Activated naive CD8-positive, alpha-beta T cell treated with anti-CD3 and anti-CD28 coated beads, Interleukin-2, amount 10 ng/mL, durations not matched to agents 7 days and 5 days (primary cell): ENCODE results near the gene LAMTOR4. TPM values are rescaled to one million over a fixed set of nuclear protein-coding genes. Genes with fewer than 3 reads are reported as not detected.

Experiments
- ATAC-seq: fragments of 150-1000 bp; cut with Tn5 transposase; one replicate; pipeline ENCODE4 v1.10.0; 2021; ENCODE audit warnings: low read depth, moderate library complexity
- POLR2A ChIA-PET: fragments of 350-600 bp; sonication (Branson Sonifier 250); formaldehyde crosslinking; loops from one replicate; lab custom pipeline; 2021; ENCODE audit warnings: antibody characterized with exemption; lab: Charles Lee
- DNase-seq: peaks from one replicate; pipeline ENCODE4 v3.0.0; 2021
- H3K27ac Mint-ChIP-seq: one replicate; pipeline ENCODE4 v1.8.0; 2022; ENCODE audit warnings: mild to moderate bottlenecking, mixed read lengths
- H3K27me3 Mint-ChIP-seq: one replicate; pipeline ENCODE4 v1.8.0; 2022; ENCODE audit warnings: mild to moderate bottlenecking, moderate library complexity, mixed read lengths
- H3K36me3 Mint-ChIP-seq: one replicate; pipeline ENCODE4 v1.8.0; 2021; ENCODE audit warnings: mild to moderate bottlenecking, mixed read lengths
- H3K4me1 Mint-ChIP-seq: one replicate; pipeline ENCODE4 v1.8.0; 2021; ENCODE audit warnings: mixed read lengths
- H3K4me3 Mint-ChIP-seq: one replicate; pipeline ENCODE4 v1.8.0; 2022; ENCODE audit warnings: mild to moderate bottlenecking, moderate library complexity, mixed read lengths
- H3K9me3 Mint-ChIP-seq: one replicate; pipeline ENCODE4 v1.8.0; 2021; ENCODE audit warnings: mixed read lengths
- total RNA-seq, 2 experiments: library from RNA; stranded (reverse); gene quantifications; one replicate each; pipeline ENCODE4 v1.2.3, GENCODE V29; 2021

The LAMTOR4 gene
- total RNA-seq, 2 experiments from 2014 or later = 170 to 175 TPM

GRCh38 chr7:100111914-100112313 lies 36.8 kb upstream of the LAMTOR4 start:
- POLR2A ChIA-PET = no interaction called here
- ATAC-seq = no peak
- H3K36me3 Mint-ChIP-seq = peaks cover 22% of the 10 kb centered on the region
- DNase-seq = no peak
- H3K9me3 Mint-ChIP-seq = no peaks in the 10 kb centered on the region
- H3K27ac Mint-ChIP-seq = no peak overlapping the region
- no peak overlapping the region for H3K4me3 Mint-ChIP-seq
- peaks cover 4% of the 10 kb centered on the region for H3K4me1 Mint-ChIP-seq
- H3K27me3 Mint-ChIP-seq = no peaks in the 10 kb centered on the region

GRCh38 chr7:100115026-100115425 lies 33.7 kb upstream of the LAMTOR4 start:
- Mint-ChIP-seq H3K27ac (no peak overlapping the region), H3K9me3 (no peaks in the 10 kb centered on the region), H3K27me3 (no peaks in the 10 kb centered on the region), H3K4me1 (peaks cover 10% of the 10 kb centered on the region), H3K4me3 (no peak overlapping the region), H3K36me3 (peaks cover 14% of the 10 kb centered on the region)
- no peak for ATAC-seq
- POLR2A ChIA-PET = interaction anchor here (0.9 to 1.9 kb wide), 2 partner anchors 13 to 24 kb away, joined by 5 to 12 read pairs; partner anchors contain the start of genes AP4M1 and MCM7
- DNase-seq = no peak

- no peaks in the 10 kb centered on the region for H3K27me3 Mint-ChIP-seq
- H3K36me3 Mint-ChIP-seq = peaks cover 10% of the 10 kb centered on the region
- DNase-seq (no peak), ATAC-seq (no peak)
- H3K27ac Mint-ChIP-seq = peak overlapping the region; percentile 88
- POLR2A ChIA-PET = no interaction called here
- peaks cover 14% of the 10 kb centered on the region for H3K4me1 Mint-ChIP-seq
- no peaks in the 10 kb centered on the region for H3K9me3 Mint-ChIP-seq
- peak overlapping the region; percentile 87 for H3K4me3 Mint-ChIP-seq
Observed at GRCh38 chr7:100118388-100119071, 30.2 kb upstream of the LAMTOR4 start.

- Mint-ChIP-seq H3K27ac (peak within 1 kb of the TSS; percentile 88), H3K36me3 (peaks cover 9% of the 10 kb centered on the region), H3K9me3 (no peaks in the 10 kb centered on the region), H3K4me1 (peaks cover 16% of the 10 kb centered on the region), H3K4me3 (peak within 1 kb of the TSS; percentile 87), H3K27me3 (no peaks in the 10 kb centered on the region)
- peak; percentile 68 for ATAC-seq
- DNase-seq = peak; percentile 93
- POLR2A ChIA-PET = interaction anchor here (0.6 to 2.0 kb wide), 9 partner anchors 9 to 1098 kb away, joined by 3 to 28 read pairs (median 3); partner anchors contain the start of genes AP4M1, COPS6, MCM7 and TRIM4
Observed at GRCh38 chr7:100119072-100119969, 29.4 kb upstream of the LAMTOR4 start, which contains the start of the genes CNPY4 and TAF6. CNPY4 (plus strand) TSS chr7:100119634; CDS start chr7:100119745, 111 bp downstream. TAF6 (minus strand) TSS chr7:100119358; CDS start chr7:100114209, 5,149 bp downstream.

GRCh38 chr7:100119970-100120732 lies 28.6 kb upstream of the LAMTOR4 start:
- H3K36me3 Mint-ChIP-seq = peaks cover 13% of the 10 kb centered on the region
- POLR2A ChIA-PET = interaction anchor here (0.6 to 2.0 kb wide), 10 partner anchors 8 to 1098 kb away, joined by 3 to 28 read pairs (median 3); partner anchors contain the start of genes AP4M1, COPS6, MCM7 and TRIM4
- DNase-seq (peak; percentile 73), ATAC-seq (peak; percentile 69)
- peaks cover 24% of the 10 kb centered on the region for H3K4me1 Mint-ChIP-seq
- peak overlapping the region; percentile 87 for H3K4me3 Mint-ChIP-seq
- H3K9me3 Mint-ChIP-seq = no peaks in the 10 kb centered on the region
- H3K27ac Mint-ChIP-seq = peak overlapping the region; percentile 88
- H3K27me3 Mint-ChIP-seq = no peaks in the 10 kb centered on the region

GRCh38 chr7:100120733-100121036 lies 28.0 kb upstream of the LAMTOR4 start:
- Mint-ChIP-seq H3K4me1 (peaks cover 25% of the 10 kb centered on the region), H3K9me3 (no peaks in the 10 kb centered on the region), H3K4me3 (peak overlapping the region; percentile 87), H3K27me3 (no peaks in the 10 kb centered on the region), H3K36me3 (peaks cover 13% of the 10 kb centered on the region), H3K27ac (peak overlapping the region; percentile 88)
- no peak for ATAC-seq
- no peak for DNase-seq
- POLR2A ChIA-PET = interaction anchor here (0.7 to 2.0 kb wide), 7 partner anchors 8 to 201 kb away, joined by 3 to 28 read pairs (median 3); partner anchors contain the start of genes AP4M1, COPS6, MCM7 and TRIM4

GRCh38 chr7:100122067-100122466 lies 26.7 kb upstream of the LAMTOR4 start:
- POLR2A ChIA-PET = interaction anchor here (1.4 kb wide), 1 partner anchor 21 kb away, joined by 6 read pairs; the partner anchor contains the start of genes AP4M1 and MCM7
- Mint-ChIP-seq H3K27ac (no peak overlapping the region), H3K4me1 (peaks cover 23% of the 10 kb centered on the region), H3K9me3 (no peaks in the 10 kb centered on the region), H3K27me3 (no peaks in the 10 kb centered on the region), H3K4me3 (no peak overlapping the region), H3K36me3 (peaks cover 8% of the 10 kb centered on the region)
- ATAC-seq (no peak), DNase-seq (no peak)

- no peak for DNase-seq
- no peaks in the 10 kb centered on the region for H3K27me3 Mint-ChIP-seq
- POLR2A ChIA-PET = interaction anchor here (0.7 to 1.4 kb wide), 2 partner anchors 21 to 25 kb away, joined by 5 to 6 read pairs; partner anchors contain the start of genes AP4M1 and MCM7
- H3K4me3 Mint-ChIP-seq = no peak overlapping the region
- peaks cover 23% of the 10 kb centered on the region for H3K4me1 Mint-ChIP-seq
- H3K9me3 Mint-ChIP-seq = no peaks in the 10 kb centered on the region
- peaks cover 8% of the 10 kb centered on the region for H3K36me3 Mint-ChIP-seq
- no peak for ATAC-seq
- H3K27ac Mint-ChIP-seq = no peak overlapping the region
Observed at GRCh38 chr7:100122568-100122967, 26.1 kb upstream of the LAMTOR4 start.

- H3K9me3 Mint-ChIP-seq = no peaks in the 10 kb centered on the region
- ATAC-seq = no peak
- peak overlapping the region; percentile 100 for H3K4me3 Mint-ChIP-seq
- peaks cover 26% of the 10 kb centered on the region for H3K4me1 Mint-ChIP-seq
- H3K36me3 Mint-ChIP-seq = peaks cover 8% of the 10 kb centered on the region
- no peaks in the 10 kb centered on the region for H3K27me3 Mint-ChIP-seq
- DNase-seq = no peak
- POLR2A ChIA-PET = interaction anchor here (0.7 to 5.4 kb wide), 5 partner anchors 23 to 205 kb away, joined by 3 to 89 read pairs (median 5); partner anchors contain the start of genes AP4M1, MCM7 and TRIM4
- peak overlapping the region; percentile 71 for H3K27ac Mint-ChIP-seq
Observed at GRCh38 chr7:100124301-100125230, 24.2 kb upstream of the LAMTOR4 start.

- Mint-ChIP-seq H3K27ac (peak overlapping the region; percentile 100), H3K4me1 (peaks cover 23% of the 10 kb centered on the region), H3K27me3 (no peaks in the 10 kb centered on the region), H3K9me3 (no peaks in the 10 kb centered on the region), H3K4me3 (peak overlapping the region; percentile 100), H3K36me3 (peaks cover 8% of the 10 kb centered on the region)
- POLR2A ChIA-PET = interaction anchor here (0.6 to 5.4 kb wide), 10 partner anchors 11 to 546 kb away, joined by 3 to 89 read pairs (median 4); partner anchors contain the start of genes AP4M1, LAMTOR4, MCM7 and MEPCE
- DNase-seq (no peak), ATAC-seq (peak; percentile 35)
Observed at GRCh38 chr7:100126239-100126930, 22.3 kb upstream of the LAMTOR4 start.
